Trophoblast cell (in vitro differentiated cells and primary cell): ENCODE data around the gene ZBTB11.
A peak's percentile ranks its signal among the peaks of the same experiment; 100 is the strongest.

Source experiments
- DNase-seq, 2 donors: peaks; one replicate each; pipeline ENCODE4 v3.0.0-alpha.2; 2016
- H2AFZ ChIP-seq: 2 replicates; pipeline ENCODE4 v1.6.1; 2013; ENCODE audit warnings: low read length, moderate library complexity, mild to moderate bottlenecking; ENCODE audit not compliant: insufficient read depth, poor library complexity
- H2AK5ac ChIP-seq: 2 replicates; pipeline ENCODE4 v1.6.1; 2013; ENCODE audit warnings: mild to moderate bottlenecking, low read length
- H2BK120ac ChIP-seq: 2 replicates; pipeline ENCODE4 v1.6.1; 2013; ENCODE audit warnings: low read length, mild to moderate bottlenecking, moderate library complexity; ENCODE audit not compliant: insufficient read depth, poor library complexity
- H2BK12ac ChIP-seq: 2 replicates; pipeline ENCODE4 v1.6.1; 2013; ENCODE audit warnings: mild to moderate bottlenecking, low read length, moderate library complexity
- H2BK5ac ChIP-seq: 2 replicates; pipeline ENCODE4 v1.6.1; 2013; ENCODE audit warnings: low read length, low read depth, moderate library complexity, mild to moderate bottlenecking; ENCODE audit not compliant: poor library complexity
- H3K14ac ChIP-seq: 2 replicates; pipeline ENCODE4 v1.6.1; 2013; ENCODE audit warnings: mild to moderate bottlenecking, low read length
- H3K18ac ChIP-seq: 2 replicates; pipeline ENCODE4 v1.6.1; 2013; ENCODE audit warnings: mild to moderate bottlenecking, low read length
- H3K23ac ChIP-seq: 2 replicates; pipeline ENCODE4 v1.6.1; 2013; ENCODE audit warnings: low read length
- H3K27ac ChIP-seq: 2 replicates; pipeline ENCODE4 v1.5.1; 2013; ENCODE audit warnings: low read depth, mild to moderate bottlenecking, inconsistent platforms, low read length, moderate library complexity
- H3K27me3 ChIP-seq: 2 replicates; pipeline ENCODE4 v1.6.1; 2013; ENCODE audit warnings: inconsistent platforms, mild to moderate bottlenecking, low read length, moderate library complexity; ENCODE audit not compliant: insufficient read depth
- H3K36me3 ChIP-seq, 2 experiments: 1 replicate in 1 of 2; 2 replicates in 1 of 2; pipeline ENCODE4 v1.6.1; 2013; ENCODE audit warnings: low read length in 2 of 2, mild to moderate bottlenecking in 2 of 2, moderate library complexity in 1 of 2; ENCODE audit not compliant: insufficient read depth in 2 of 2, control insufficient read depth in 1 of 2
- H3K4ac ChIP-seq: 2 replicates; pipeline ENCODE4 v1.6.1; 2013; ENCODE audit warnings: low read depth, mild to moderate bottlenecking, low read length, moderate library complexity
- H3K4me1 ChIP-seq, 2 experiments: 1 replicate in 1 of 2; 2 replicates in 1 of 2; pipeline ENCODE4 v1.6.1; 2013; ENCODE audit warnings: low read length in 2 of 2, mild to moderate bottlenecking in 2 of 2, moderate library complexity in 1 of 2; ENCODE audit not compliant: insufficient read depth in 2 of 2, control insufficient read depth in 1 of 2
- H3K4me2 ChIP-seq: 2 replicates; pipeline ENCODE4 v1.6.1; 2013; ENCODE audit warnings: inconsistent platforms, mild to moderate bottlenecking, low read length, moderate library complexity
- H3K4me3 ChIP-seq: 2 replicates; pipeline ENCODE4 v1.5.1; 2013; ENCODE audit warnings: mild to moderate bottlenecking, low read depth, low read length, inconsistent platforms
- H3K79me1 ChIP-seq: one replicate; pipeline ENCODE4 v1.6.1; 2013; ENCODE audit warnings: low read length
- H3K79me2 ChIP-seq: 2 replicates; pipeline ENCODE4 v1.6.1; 2013; ENCODE audit warnings: low read length, mild to moderate bottlenecking; ENCODE audit not compliant: control insufficient read depth, insufficient read depth, poor library complexity
- H3K9ac ChIP-seq: 2 replicates; pipeline ENCODE4 v1.6.1; 2013; ENCODE audit warnings: mild to moderate bottlenecking, low read length
- H3K9me3 ChIP-seq: 2 replicates; pipeline ENCODE4 v1.6.1; 2013; ENCODE audit warnings: low read depth, mild to moderate bottlenecking, control low read depth, inconsistent platforms, low read length; ENCODE audit not compliant: insufficient read depth
- H4K12ac ChIP-seq: 2 replicates; pipeline ENCODE4 v1.6.1; 2013; ENCODE audit warnings: low read depth, mild to moderate bottlenecking, low read length, moderate library complexity
- H4K8ac ChIP-seq: 2 replicates; pipeline ENCODE4 v1.6.1; 2013; ENCODE audit warnings: low read depth, mild to moderate bottlenecking, low read length, moderate library complexity
- H4K91ac ChIP-seq: one replicate; pipeline ENCODE4 v1.6.1; 2013; ENCODE audit warnings: low read depth, mild to moderate bottlenecking, low read length, moderate library complexity
- WGBS: extraction: QIAGEN DNeasy Blood & Tissue Kit; methylation state at CpG from one replicate; pipeline ENCODE4 v1.1.7; 2013; ENCODE audit warnings: missing lambda C conversion rate; ENCODE audit not compliant: insufficient read length, insufficient coverage; ENCODE audit errors: extremely low coverage; 5-methylcytosine and 5-hydroxymethylcytosine counted together

ZBTB11 gene

GRCh38 chr3:101675709-101676215 is 1.2 kb downstream of the ZBTB11 start:
- H2BK120ac ChIP-seq, result no peak overlapping the region
- no peak overlapping the region for H3K23ac ChIP-seq
- H2AK5ac ChIP-seq, result no peak overlapping the region
- no peak overlapping the region for H4K12ac ChIP-seq
- H2BK12ac ChIP-seq, result no peak overlapping the region
- H3K4me3 ChIP-seq, result peak overlapping the region; percentile 77
- peaks cover 7% of the 10 kb centered on the region for H3K79me1 ChIP-seq
- peak overlapping the region; percentile 47 for H2AFZ ChIP-seq
- H3K4me1 ChIP-seq, result peaks cover 0 to 4% of the 10 kb centered on the region in 2 experiments
- peaks cover 10% of the 10 kb centered on the region for H3K79me2 ChIP-seq
- peaks cover 6 to 8% of the 10 kb centered on the region in 2 experiments for H3K36me3 ChIP-seq
- no peak overlapping the region for H4K91ac ChIP-seq
- no CpG with 5 or more reads among the region's 27 CpGs for WGBS
- no peak overlapping the region for H3K27ac ChIP-seq
- H3K9ac ChIP-seq, result peak overlapping the region; percentile 84
- no peak overlapping the region for H2BK5ac ChIP-seq
- H3K4ac ChIP-seq, result peak overlapping the region; percentile 42
- no peak overlapping the region for H3K14ac ChIP-seq
- H3K18ac ChIP-seq, result no peak overlapping the region
- no peak for DNase-seq
- no peaks in the 10 kb centered on the region for H3K27me3 ChIP-seq
- H4K8ac ChIP-seq, result no peak overlapping the region
- H3K4me2 ChIP-seq, result peak overlapping the region; percentile 93
- no peaks in the 10 kb centered on the region for H3K9me3 ChIP-seq

GRCh38 chr3:101674518-101674917 is 2.4 kb downstream of the ZBTB11 start:
- no peak overlapping the region for H3K4me2 ChIP-seq
- no peak overlapping the region for H2AFZ ChIP-seq
- H4K91ac ChIP-seq, result no peak overlapping the region
- H2AK5ac ChIP-seq, result no peak overlapping the region
- no peak overlapping the region for H2BK5ac ChIP-seq
- peaks cover 7% of the 10 kb centered on the region for H3K79me1 ChIP-seq
- no peak overlapping the region for H3K18ac ChIP-seq
- DNase-seq, result no peak
- no peak overlapping the region for H3K4me3 ChIP-seq
- H3K4ac ChIP-seq, result peak overlapping the region; percentile 1
- H3K23ac ChIP-seq, result no peak overlapping the region
- no peak overlapping the region for H4K12ac ChIP-seq
- H3K9ac ChIP-seq, result no peak overlapping the region
- H3K4me1 ChIP-seq, result peaks cover 0 to 4% of the 10 kb centered on the region in 2 experiments
- H3K9me3 ChIP-seq, result no peaks in the 10 kb centered on the region
- H2BK12ac ChIP-seq, result no peak overlapping the region
- peaks cover 3 to 5% of the 10 kb centered on the region in 2 experiments for H3K36me3 ChIP-seq
- no CpG with 5 or more reads among the region's 9 CpGs for WGBS
- peaks cover 10% of the 10 kb centered on the region for H3K79me2 ChIP-seq
- no peak overlapping the region for H2BK120ac ChIP-seq
- no peak overlapping the region for H3K14ac ChIP-seq
- H3K27me3 ChIP-seq, result no peaks in the 10 kb centered on the region
- no peak overlapping the region for H4K8ac ChIP-seq
- H3K27ac ChIP-seq, result no peak overlapping the region

GRCh38 chr3:101673953-101674352 is 3.0 kb downstream of the ZBTB11 start:
- no peaks in the 10 kb centered on the region for H3K27me3 ChIP-seq
- no peak overlapping the region for H3K27ac ChIP-seq
- no peak overlapping the region for H2AFZ ChIP-seq
- peaks cover 7% of the 10 kb centered on the region for H3K79me1 ChIP-seq
- no peak overlapping the region for H3K4me2 ChIP-seq
- no peak overlapping the region for H2BK5ac ChIP-seq
- H4K8ac ChIP-seq, result no peak overlapping the region
- no peak for DNase-seq
- no peak overlapping the region for H2AK5ac ChIP-seq
- H2BK12ac ChIP-seq, result no peak overlapping the region
- H3K36me3 ChIP-seq, result peaks cover 5% of the 10 kb centered on the region in 2 experiments
- no peak overlapping the region for H2BK120ac ChIP-seq
- peaks cover 0 to 4% of the 10 kb centered on the region in 2 experiments for H3K4me1 ChIP-seq
- H3K79me2 ChIP-seq, result peaks cover 10% of the 10 kb centered on the region
- no peak overlapping the region for H3K4me3 ChIP-seq
- H3K18ac ChIP-seq, result no peak overlapping the region
- no peaks in the 10 kb centered on the region for H3K9me3 ChIP-seq
- peak overlapping the region; percentile 1 for H3K4ac ChIP-seq
- no peak overlapping the region for H3K23ac ChIP-seq
- H3K9ac ChIP-seq, result no peak overlapping the region
- no peak overlapping the region for H3K14ac ChIP-seq
- no CpG with 5 or more reads among the region's 13 CpGs for WGBS
- no peak overlapping the region for H4K91ac ChIP-seq
- no peak overlapping the region for H4K12ac ChIP-seq

GRCh38 chr3:101671014-101671413 is 5.9 kb downstream of the ZBTB11 start:
- H3K18ac ChIP-seq, result no peak overlapping the region
- H3K27me3 ChIP-seq, result no peaks in the 10 kb centered on the region
- peaks cover 7 to 12% of the 10 kb centered on the region in 2 experiments for H3K36me3 ChIP-seq
- no peak overlapping the region for H2BK12ac ChIP-seq
- H3K79me2 ChIP-seq, result peaks cover 4% of the 10 kb centered on the region
- no peak overlapping the region for H4K8ac ChIP-seq
- no peak overlapping the region for H2AFZ ChIP-seq
- H3K4me3 ChIP-seq, result no peak overlapping the region
- H3K23ac ChIP-seq, result no peak overlapping the region
- H3K4me1 ChIP-seq, result no peaks in the 10 kb centered on the region
- DNase-seq, result no peak
- H3K79me1 ChIP-seq, result no peaks in the 10 kb centered on the region
- no peak overlapping the region for H2AK5ac ChIP-seq
- H3K4ac ChIP-seq, result no peak overlapping the region
- H3K9ac ChIP-seq, result no peak overlapping the region
- H2BK5ac ChIP-seq, result no peak overlapping the region
- H3K4me2 ChIP-seq, result no peak overlapping the region
- no peak overlapping the region for H4K91ac ChIP-seq
- H2BK120ac ChIP-seq, result no peak overlapping the region
- H3K9me3 ChIP-seq, result no peaks in the 10 kb centered on the region
- WGBS, result no CpG with 5 or more reads among the region's 5 CpGs
- no peak overlapping the region for H3K14ac ChIP-seq
- no peak overlapping the region for H4K12ac ChIP-seq
- no peak overlapping the region for H3K27ac ChIP-seq
